GM12878 (cell line): Measurements from ENCODE around the gene SFXN2. TPM values are rescaled to one million over a fixed set of nuclear protein-coding genes. Genes with fewer than 3 reads are reported as not detected.

Source experiments
- ATAC-seq: fragments of 200-7000 bp; cut with Tn5 transposase; 3 replicates; pipeline ENCODE4 v1.9.1; 2020; ENCODE audit warnings: mild to moderate bottlenecking, moderate library complexity
- BruUV-seq: library from RNA; stranded (reverse); fragments of 400-500 nt; replicated peaks from 2 replicates; lab custom pipeline; 2021; lab: Mats Ljungman, UMichigan
- CTCF ChIA-PET: fragments of 300-600 bp; sonication (Branson Sonifier 250); formaldehyde crosslinking; extraction: SDS; loops from one replicate; lab custom pipeline; 2021; ENCODE audit warnings: inconsistent platforms; lab: Yijun Ruan, JAX
- POLR2A ChIA-PET: fragments of 350-600 bp; formaldehyde crosslinking; extraction: SDS; loops from one replicate; lab custom pipeline; 2021; ENCODE audit warnings: inconsistent platforms; lab: Charles Lee
- RAD21 ChIA-PET: fragments of 300-600 bp; sonication (Branson Sonifier 250); formaldehyde crosslinking; loops from one replicate; lab custom pipeline; 2023; ENCODE audit warnings: antibody characterized with exemption; ENCODE audit not compliant: unreplicated experiment; lab: Charles Lee
- SMC1A ChIA-PET: fragments of 300-600 bp; sonication (Branson Sonifier 250); formaldehyde crosslinking; loops from one replicate; lab custom pipeline; 2023; ENCODE audit not compliant: unreplicated experiment, uncharacterized antibody; lab: Charles Lee
- DNase-seq: peaks from one replicate; pipeline ENCODE4 v3.0.0-alpha.2; 2011; ENCODE audit warnings: low read depth, low spot score
- FAIRE-seq: peaks from 3 replicates; lab custom pipeline; 2011; peaks lifted over from hg19 to GRCh38; lab: Jason Lieb, UNC
- H2AFZ ChIP-seq: 2 replicates; pipeline ENCODE4 v1.6.0; 2011; ENCODE audit warnings: low read depth, low read length, control low read depth; ENCODE audit not compliant: control insufficient read depth
- H3K27ac ChIP-seq: 2 replicates; pipeline ENCODE4 v1.5.1; 2011; ENCODE audit warnings: control low read depth; ENCODE audit not compliant: control insufficient read depth, insufficient read depth
- H3K27me3 ChIP-seq, 2 experiments: replicated peaks in 1 of 2; 2 replicates each; pipeline versions ENCODE4 v1.6.0 to v1.6.1; 2011; ENCODE audit warnings: low read length in 1 of 2; ENCODE audit not compliant: control insufficient read depth in 2 of 2, insufficient read depth in 2 of 2
- H3K36me3 ChIP-seq, 2 experiments: 2 replicates each; pipeline ENCODE4 v1.5.1; 2011; ENCODE audit warnings: low read length in 1 of 2; ENCODE audit not compliant: control insufficient read depth in 2 of 2, insufficient read depth in 2 of 2
- H3K4me1 ChIP-seq: 2 replicates; pipeline ENCODE4 v1.6.1; 2011; ENCODE audit warnings: mild to moderate bottlenecking, low read length, moderate library complexity, mixed read lengths; ENCODE audit not compliant: control insufficient read depth, insufficient read depth
- H3K4me2 ChIP-seq: 2 replicates; pipeline ENCODE4 v1.6.0; 2011; ENCODE audit warnings: control low read depth; ENCODE audit not compliant: control insufficient read depth, insufficient read depth
- H3K4me3 ChIP-seq: fragments of 200-600 bp; sonication (generic); 2 replicates; pipeline ENCODE4 v1.5.1; 2016
- H3K79me2 ChIP-seq: 2 replicates; pipeline ENCODE4 v1.6.0; 2011; ENCODE audit warnings: low read length; ENCODE audit not compliant: control insufficient read depth, insufficient read depth
- H3K9ac ChIP-seq: 2 replicates; pipeline ENCODE4 v1.8.0; 2011; ENCODE audit warnings: low read length, control low read depth, mixed read lengths; ENCODE audit not compliant: control insufficient read depth, insufficient read depth
- H3K9me3 ChIP-seq: replicated peaks from 3 replicates; pipeline ENCODE4 v1.5.1; 2011; ENCODE audit warnings: mild to moderate bottlenecking, low read length; ENCODE audit not compliant: control insufficient read depth, insufficient read depth
- H4K20me1 ChIP-seq: 2 replicates; pipeline ENCODE4 v1.6.0; 2011; ENCODE audit not compliant: control insufficient read depth, insufficient read depth
- CEBPB ChIP-seq, 2 experiments: fragments of 150-350 bp in 1 of 2; IDR thresholded peaks; 2 replicates each; pipeline ENCODE4 v1.6.1; 2012 to 2014; ENCODE audit warnings: low read depth in 2 of 2, low read length in 2 of 2, borderline replicate concordance in 1 of 2, inconsistent platforms in 1 of 2
- CHD1 ChIP-seq: IDR thresholded peaks from 2 replicates; pipeline ENCODE4 v1.6.1; 2012; ENCODE audit warnings: low read depth, low read length, improper control_type of control experiment
- CREM ChIP-seq: IDR thresholded peaks from 2 replicates; pipeline ENCODE4 v1.6.1; 2014; ENCODE audit warnings: antibody characterized with exemption, low read depth
- HDGF ChIP-seq: fragments of 450-650 bp; IDR thresholded peaks from 2 replicates; pipeline ENCODE4 v1.6.1; 2016; ENCODE audit warnings: antibody characterized with exemption
- MXI1 ChIP-seq: fragments of 150-350 bp; IDR thresholded peaks from 2 replicates; pipeline ENCODE4 v1.6.1; 2011; ENCODE audit warnings: low read depth, mild to moderate bottlenecking, inconsistent platforms, low read length, improper control_type of control experiment
- NRF1 ChIP-seq: conservative IDR thresholded peaks from 2 replicates; pipeline ENCODE4 v1.6.1; 2011; ENCODE audit warnings: mild to moderate bottlenecking, low read depth, low read length, improper control_type of control experiment
- WGBS: methylation state at CpG from one replicate; pipeline ENCODE4 v1.1.6; 2016; ENCODE audit warnings: low lambda C conversion rate; ENCODE audit not compliant: insufficient replicate concordance, insufficient coverage; ENCODE audit errors: missing lambda C conversion rate; 5-methylcytosine and 5-hydroxymethylcytosine counted together
- in situ Hi-C: fragments of 300-500 bp; cut with MboI; formaldehyde crosslinking; loops from 9 replicates; pipeline ENCODE4 v1.14.3; 2018; ENCODE audit warnings: mixed read lengths
- intact Hi-C: fragments of 100-400 bp; cut with micrococcal nuclease; formaldehyde crosslinking; loops from one replicate; pipeline ENCODE4 v1.14.2; 2022; ENCODE audit not compliant: unreplicated experiment
- polyA plus RNA-seq, 11 experiments: library from polyadenylated mRNA; depleted of rRNA in 4 of 11; unstranded in 6 of 11; stranded (reverse) in 5 of 11; fragments of >200 nt; fragmentation: Nextera tagmentation in 4 of 11; fragmentation: Illumina TruSeq in 1 of 11; extraction: Ambion mirVana in 4 of 11; extraction: Trizol in 1 of 11; gene quantifications; 1 replicate in 1 of 11; 2 replicates in 10 of 11; pipeline versions ENCODE4 v1.2.1 to v1.2.3, GENCODE V29; 2011 to 2016; ENCODE audit warnings: inconsistent platforms in 2 of 11, missing spikeins in 2 of 11, low read depth in 1 of 11
- total RNA-seq, 4 experiments: library from RNA; depleted of rRNA in 3 of 4; stranded (reverse); fragments of >200 nt in 3 of 4; fragmentation: Illumina TruSeq in 1 of 4; extraction: Trizol in 1 of 4; gene quantifications; 2 replicates each; pipeline versions ENCODE4 v1.2.1 to v1.2.3, GENCODE V29; 2013 to 2021
- TF ChIP-seq, protein P1 (sequence below): fragments of 450-650 bp; formaldehyde crosslinking; IDR thresholded peaks from 2 replicates; pipeline ENCODE4 v1.4.0; 2022; ENCODE audit warnings: mild to moderate bottlenecking, moderate library complexity
- TF ChIP-seq, protein P2 (sequence below): fragments of 450-650 bp; formaldehyde crosslinking; IDR thresholded peaks from 2 replicates; pipeline ENCODE4 v1.4.0; 2020; ENCODE audit warnings: mild to moderate bottlenecking, moderate library complexity
- TF ChIP-seq, protein P3 (sequence below): fragments of 450-650 bp; formaldehyde crosslinking; IDR thresholded peaks from 2 replicates; pipeline ENCODE4 v1.5.0; 2022; ENCODE audit warnings: mild to moderate bottlenecking, missing genetic modification characterization
- TF ChIP-seq, protein P4 (sequence below): fragments of 450-650 bp; IDR thresholded peaks from 2 replicates; pipeline ENCODE4 v1.6.1; 2018; ENCODE audit warnings: borderline replicate concordance, mild to moderate bottlenecking; ENCODE audit not compliant: partially characterized antibody

Gene SFXN2
- total and polyA plus RNA-seq, 10 of the 15 experiments (the other 5 are each of a cell fraction or from before 2014, with no cell fraction given): 8.8 to 22.5 (median 18.5) TPM

DNA sequence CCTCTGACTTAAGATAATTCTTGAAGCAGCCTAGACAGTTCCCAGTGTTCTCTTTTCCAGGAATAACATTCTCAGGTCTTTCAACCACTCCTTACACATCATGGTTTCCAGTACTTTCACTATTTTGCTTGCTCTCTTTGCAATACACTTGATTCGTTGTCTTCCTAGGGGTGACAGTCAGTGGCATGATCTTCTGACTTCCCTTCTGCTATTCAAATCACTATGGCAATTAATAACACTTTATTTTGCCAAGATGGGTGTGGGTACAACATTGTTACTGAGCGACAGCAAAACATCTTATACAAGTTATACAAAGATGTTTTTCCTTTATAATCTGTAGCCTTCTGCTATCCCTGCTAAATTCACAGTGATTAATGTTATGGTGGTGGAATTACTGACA is 15.5 kb upstream of the SFXN2 start:
- 70% methylated on average over 2 of the region's 2 CpGs for WGBS
- no peak overlapping the region for H3K9ac ChIP-seq
- intact Hi-C loops: no loop called here
- FAIRE-seq (no peak), ATAC-seq (no peak), DNase-seq (no peak)
- SMC1A ChIA-PET: interaction anchor here (1.2 to 1.6 kb wide), 2 partner anchors 20 to 24 kb away, joined by 4 read pairs; no protein-coding TSS in a partner anchor
- H3K36me3 ChIP-seq: peaks cover 2 to 10% of the 10 kb centered on the region in 2 experiments
- H3K79me2 ChIP-seq: no peaks in the 10 kb centered on the region
- H3K27me3 ChIP-seq: no peaks in the 10 kb centered on the region
- no peaks in the 10 kb centered on the region for H4K20me1 ChIP-seq
- BruUV-seq: no TSS peak
- no peak overlapping the region for H2AFZ ChIP-seq
- RAD21 ChIA-PET: interaction anchor here (1.2 to 1.4 kb wide), 2 partner anchors 14 to 23 kb away, joined by 4 to 5 read pairs; no protein-coding TSS in a partner anchor
- no peaks in the 10 kb centered on the region for H3K9me3 ChIP-seq
- POLR2A ChIA-PET: interaction anchor here (1.2 to 1.6 kb wide), 3 partner anchors 9 to 25 kb away, joined by 3 to 12 read pairs (median 3); no protein-coding TSS in a partner anchor
- no peak overlapping the region for H3K4me2 ChIP-seq
- in situ Hi-C loops: no loop called here
- no peak overlapping the region for H3K4me3 ChIP-seq
- peaks cover 6% of the 10 kb centered on the region for H3K4me1 ChIP-seq
- CTCF ChIA-PET: interaction anchor here (0.9 to 3.2 kb wide), 4 partner anchors 20 to 55 kb away, joined by 3 to 11 read pairs (median 6); no protein-coding TSS in a partner anchor
- no peak overlapping the region for H3K27ac ChIP-seq
- TF ChIP-seq, protein P1, sequence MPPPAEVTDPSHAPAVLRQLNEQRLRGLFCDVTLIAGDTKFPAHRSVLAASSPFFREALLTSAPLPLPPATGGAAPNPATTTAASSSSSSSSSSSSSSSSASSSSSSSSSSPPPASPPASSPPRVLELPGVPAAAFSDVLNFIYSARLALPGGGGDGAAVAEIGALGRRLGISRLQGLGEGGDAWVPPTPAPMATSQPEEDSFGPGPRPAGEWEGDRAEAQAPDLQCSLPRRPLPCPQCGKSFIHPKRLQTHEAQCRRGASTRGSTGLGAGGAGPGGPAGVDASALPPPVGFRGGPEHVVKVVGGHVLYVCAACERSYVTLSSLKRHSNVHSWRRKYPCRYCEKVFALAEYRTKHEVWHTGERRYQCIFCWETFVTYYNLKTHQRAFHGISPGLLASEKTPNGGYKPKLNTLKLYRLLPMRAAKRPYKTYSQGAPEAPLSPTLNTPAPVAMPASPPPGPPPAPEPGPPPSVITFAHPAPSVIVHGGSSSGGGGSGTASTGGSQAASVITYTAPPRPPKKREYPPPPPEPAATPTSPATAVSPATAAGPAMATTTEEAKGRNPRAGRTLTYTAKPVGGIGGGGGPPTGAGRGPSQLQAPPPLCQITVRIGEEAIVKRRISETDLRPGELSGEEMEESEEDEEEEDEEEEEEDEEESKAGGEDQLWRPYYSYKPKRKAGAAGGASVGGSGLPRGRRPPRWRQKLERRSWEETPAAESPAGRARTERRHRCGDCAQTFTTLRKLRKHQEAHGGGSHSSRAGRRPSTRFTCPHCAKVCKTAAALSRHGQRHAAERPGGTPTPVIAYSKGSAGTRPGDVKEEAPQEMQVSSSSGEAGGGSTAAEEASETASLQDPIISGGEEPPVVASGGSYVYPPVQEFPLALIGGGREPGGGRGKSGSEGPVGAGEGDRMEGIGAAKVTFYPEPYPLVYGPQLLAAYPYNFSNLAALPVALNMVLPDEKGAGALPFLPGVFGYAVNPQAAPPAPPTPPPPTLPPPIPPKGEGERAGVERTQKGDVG (CRISPR knock-in tag): no peak
- TF ChIP-seq NRF1: no peak
- TF ChIP-seq, protein P2, sequence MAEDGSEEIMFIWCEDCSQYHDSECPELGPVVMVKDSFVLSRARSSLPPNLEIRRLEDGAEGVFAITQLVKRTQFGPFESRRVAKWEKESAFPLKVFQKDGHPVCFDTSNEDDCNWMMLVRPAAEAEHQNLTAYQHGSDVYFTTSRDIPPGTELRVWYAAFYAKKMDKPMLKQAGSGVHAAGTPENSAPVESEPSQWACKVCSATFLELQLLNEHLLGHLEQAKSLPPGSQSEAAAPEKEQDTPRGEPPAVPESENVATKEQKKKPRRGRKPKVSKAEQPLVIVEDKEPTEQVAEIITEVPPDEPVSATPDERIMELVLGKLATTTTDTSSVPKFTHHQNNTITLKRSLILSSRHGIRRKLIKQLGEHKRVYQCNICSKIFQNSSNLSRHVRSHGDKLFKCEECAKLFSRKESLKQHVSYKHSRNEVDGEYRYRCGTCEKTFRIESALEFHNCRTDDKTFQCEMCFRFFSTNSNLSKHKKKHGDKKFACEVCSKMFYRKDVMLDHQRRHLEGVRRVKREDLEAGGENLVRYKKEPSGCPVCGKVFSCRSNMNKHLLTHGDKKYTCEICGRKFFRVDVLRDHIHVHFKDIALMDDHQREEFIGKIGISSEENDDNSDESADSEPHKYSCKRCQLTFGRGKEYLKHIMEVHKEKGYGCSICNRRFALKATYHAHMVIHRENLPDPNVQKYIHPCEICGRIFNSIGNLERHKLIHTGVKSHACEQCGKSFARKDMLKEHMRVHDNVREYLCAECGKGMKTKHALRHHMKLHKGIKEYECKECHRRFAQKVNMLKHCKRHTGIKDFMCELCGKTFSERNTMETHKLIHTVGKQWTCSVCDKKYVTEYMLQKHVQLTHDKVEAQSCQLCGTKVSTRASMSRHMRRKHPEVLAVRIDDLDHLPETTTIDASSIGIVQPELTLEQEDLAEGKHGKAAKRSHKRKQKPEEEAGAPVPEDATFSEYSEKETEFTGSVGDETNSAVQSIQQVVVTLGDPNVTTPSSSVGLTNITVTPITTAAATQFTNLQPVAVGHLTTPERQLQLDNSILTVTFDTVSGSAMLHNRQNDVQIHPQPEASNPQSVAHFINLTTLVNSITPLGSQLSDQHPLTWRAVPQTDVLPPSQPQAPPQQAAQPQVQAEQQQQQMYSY: no peak
- TF ChIP-seq, protein P3, sequence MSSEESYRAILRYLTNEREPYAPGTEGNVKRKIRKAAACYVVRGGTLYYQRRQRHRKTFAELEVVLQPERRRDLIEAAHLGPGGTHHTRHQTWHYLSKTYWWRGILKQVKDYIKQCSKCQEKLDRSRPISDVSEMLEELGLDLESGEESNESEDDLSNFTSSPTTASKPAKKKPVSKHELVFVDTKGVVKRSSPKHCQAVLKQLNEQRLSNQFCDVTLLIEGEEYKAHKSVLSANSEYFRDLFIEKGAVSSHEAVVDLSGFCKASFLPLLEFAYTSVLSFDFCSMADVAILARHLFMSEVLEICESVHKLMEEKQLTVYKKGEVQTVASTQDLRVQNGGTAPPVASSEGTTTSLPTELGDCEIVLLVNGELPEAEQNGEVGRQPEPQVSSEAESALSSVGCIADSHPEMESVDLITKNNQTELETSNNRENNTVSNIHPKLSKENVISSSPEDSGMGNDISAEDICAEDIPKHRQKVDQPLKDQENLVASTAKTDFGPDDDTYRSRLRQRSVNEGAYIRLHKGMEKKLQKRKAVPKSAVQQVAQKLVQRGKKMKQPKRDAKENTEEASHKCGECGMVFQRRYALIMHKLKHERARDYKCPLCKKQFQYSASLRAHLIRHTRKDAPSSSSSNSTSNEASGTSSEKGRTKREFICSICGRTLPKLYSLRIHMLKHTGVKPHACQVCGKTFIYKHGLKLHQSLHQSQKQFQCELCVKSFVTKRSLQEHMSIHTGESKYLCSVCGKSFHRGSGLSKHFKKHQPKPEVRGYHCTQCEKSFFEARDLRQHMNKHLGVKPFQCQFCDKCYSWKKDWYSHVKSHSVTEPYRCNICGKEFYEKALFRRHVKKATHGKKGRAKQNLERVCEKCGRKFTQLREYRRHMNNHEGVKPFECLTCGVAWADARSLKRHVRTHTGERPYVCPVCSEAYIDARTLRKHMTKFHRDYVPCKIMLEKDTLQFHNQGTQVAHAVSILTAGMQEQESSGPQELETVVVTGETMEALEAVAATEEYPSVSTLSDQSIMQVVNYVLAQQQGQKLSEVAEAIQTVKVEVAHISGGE: no peak
- no peak for TF ChIP-seq MXI1
- no peak for TF ChIP-seq CREM
- no peak for TF ChIP-seq CEBPB (IDR thresholded peaks at IDR 0.05; ENCODE audit: borderline replicate concordance in 1 of 2, low read depth in 2 of 2, low read length in 2 of 2)
- TF ChIP-seq CHD1: no peak
- TF ChIP-seq, protein P4, sequence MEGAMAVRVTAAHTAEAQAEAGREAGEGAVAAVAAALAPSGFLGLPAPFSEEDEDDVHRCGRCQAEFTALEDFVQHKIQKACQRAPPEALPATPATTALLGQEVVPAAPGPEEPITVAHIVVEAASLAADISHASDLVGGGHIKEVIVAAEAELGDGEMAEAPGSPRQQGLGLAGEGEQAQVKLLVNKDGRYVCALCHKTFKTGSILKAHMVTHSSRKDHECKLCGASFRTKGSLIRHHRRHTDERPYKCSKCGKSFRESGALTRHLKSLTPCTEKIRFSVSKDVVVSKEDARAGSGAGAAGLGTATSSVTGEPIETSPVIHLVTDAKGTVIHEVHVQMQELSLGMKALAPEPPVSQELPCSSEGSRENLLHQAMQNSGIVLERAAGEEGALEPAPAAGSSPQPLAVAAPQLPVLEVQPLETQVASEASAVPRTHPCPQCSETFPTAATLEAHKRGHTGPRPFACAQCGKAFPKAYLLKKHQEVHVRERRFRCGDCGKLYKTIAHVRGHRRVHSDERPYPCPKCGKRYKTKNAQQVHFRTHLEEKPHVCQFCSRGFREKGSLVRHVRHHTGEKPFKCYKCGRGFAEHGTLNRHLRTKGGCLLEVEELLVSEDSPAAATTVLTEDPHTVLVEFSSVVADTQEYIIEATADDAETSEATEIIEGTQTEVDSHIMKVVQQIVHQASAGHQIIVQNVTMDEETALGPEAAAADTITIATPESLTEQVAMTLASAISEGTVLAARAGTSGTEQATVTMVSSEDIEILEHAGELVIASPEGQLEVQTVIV: no peak
- TF ChIP-seq HDGF: no peak
